ENCODE results near the gene STPG1.

- no peak for TF ChIP-seq RBM39 (optimal IDR thresholded peaks at IDR 0.05; ENCODE audit: low read depth, low read length)
- no peak for TF ChIP-seq CTCF (IDR thresholded peaks at IDR 0.05 in 2 of 3, conservative IDR thresholded peaks at IDR 0.05 in 1 of 3; ENCODE audit: insufficient read depth in 2 of 3, low read depth in 1 of 3, low read length in 3 of 3)
- TF ChIP-seq GABPA (tag; conservative IDR thresholded peaks at IDR 0.05; ENCODE audit: low read depth), result no peak
- no peak for TF ChIP-seq ZKSCAN8 (CRISPR knock-in tag; IDR thresholded peaks at IDR 0.05)
- TF ChIP-seq CHAMP1 (IDR thresholded peaks at IDR 0.05), result no peak
Observed at GRCh38 chr1:24414775-24415333, 1.3 kb upstream of the STPG1 start.
